ENCODE measurements around the gene CHCHD2.
A peak's percentile ranks its signal among the peaks of the same experiment; 100 is the strongest.
"Not testable (repeated sequence)": the region's sequence is repeated elsewhere in the genome, so short reads cannot be mapped to it uniquely, and the experiment has no call there.

Gene CHCHD2

GRCh38 chr7:56106108-56107073 is at the start of gene CHCHD2:
Gene CHCHD2 (minus strand): TSS chr7:56106476. CDS start chr7:56106413, 63 bp downstream.
- H3K4me3 ChIP-seq (ENCODE audit: low read depth, low read length), result peak within 1 kb of the TSS; percentile 98
- H3K9ac ChIP-seq (ENCODE audit: low read length), result peak within 1 kb of the TSS; percentile 95
- H3K27ac ChIP-seq (ENCODE audit: low read depth, low read length), result peak within 1 kb of the TSS; percentile 84; the same call in 1 of the 2 replicates

GRCh38 chr7:56131062-56131461 is 24.8 kb upstream of the CHCHD2 start:
- H3K4me3 ChIP-seq (ENCODE audit: low read depth, low read length); H3K27me3 ChIP-seq (ENCODE audit: control insufficient read depth, insufficient read depth, low read length); H3K27ac ChIP-seq (ENCODE audit: low read depth, low read length); H3K4me1 ChIP-seq (ENCODE audit: control insufficient read depth, insufficient read depth, low read length); H3K36me3 ChIP-seq (ENCODE audit: control insufficient read depth, insufficient read depth, low read length); H3K9ac ChIP-seq (ENCODE audit: low read length): not testable (repeated sequence)
- H3K9me3 ChIP-seq (ENCODE audit: control insufficient read depth, insufficient read depth, low read depth, low read length), result peaks cover 27% of the 10 kb centered on the region; the same call in 1 of the 2 replicates

More at GRCh38 chr7:56106108-56107073, at the start of gene CHCHD2:
- Histone ChIP-seq H3K9me3 (ENCODE audit: control insufficient read depth, insufficient read depth, low read depth, low read length) (peaks cover 6% of the 10 kb centered on the region; the same call in 1 of the 2 replicates), H3K4me1 (ENCODE audit: control insufficient read depth, insufficient read depth, low read length) (no peaks in the 10 kb centered on the region), H3K27me3 (ENCODE audit: control insufficient read depth, insufficient read depth, low read length) (no peaks in the 10 kb centered on the region), H3K36me3 (ENCODE audit: control insufficient read depth, insufficient read depth, low read length) (peaks cover 25% of the 10 kb centered on the region)

GRCh38 chr7:56127241-56127975 is 21.1 kb upstream of the CHCHD2 start:
- Histone ChIP-seq H3K27me3 (ENCODE audit: control insufficient read depth, insufficient read depth, low read length) (no peaks in the 10 kb centered on the region), H3K4me3 (ENCODE audit: low read depth, low read length) (no peak overlapping the region), H3K9ac (ENCODE audit: low read length) (no peak overlapping the region), H3K4me1 (ENCODE audit: control insufficient read depth, insufficient read depth, low read length) (no peaks in the 10 kb centered on the region), H3K27ac (ENCODE audit: low read depth, low read length) (no peak overlapping the region), H3K9me3 (ENCODE audit: control insufficient read depth, insufficient read depth, low read depth, low read length) (peaks cover 33% of the 10 kb centered on the region; the same call in 1 of the 2 replicates), H3K36me3 (ENCODE audit: control insufficient read depth, insufficient read depth, low read length) (no peaks in the 10 kb centered on the region)

- H3K4me1 ChIP-seq (ENCODE audit: control insufficient read depth, insufficient read depth, low read length), result no peaks in the 10 kb centered on the region
- peaks cover 40% of the 10 kb centered on the region; the same call in 1 of the 2 replicates for H3K9me3 ChIP-seq (ENCODE audit: control insufficient read depth, insufficient read depth, low read depth, low read length)
- no peak overlapping the region for H3K4me3 ChIP-seq (ENCODE audit: low read depth, low read length)
- H3K36me3 ChIP-seq (ENCODE audit: control insufficient read depth, insufficient read depth, low read length), result no peaks in the 10 kb centered on the region
- H3K27ac ChIP-seq (ENCODE audit: low read depth, low read length), result no peak overlapping the region
- no peak overlapping the region for H3K9ac ChIP-seq (ENCODE audit: low read length)
- H3K27me3 ChIP-seq (ENCODE audit: control insufficient read depth, insufficient read depth, low read length), result no peaks in the 10 kb centered on the region
Measured at GRCh38 chr7:56125831-56126230, 19.6 kb upstream of the CHCHD2 start.

GRCh38 chr7:56124981-56125380 is 18.7 kb upstream of the CHCHD2 start:
- Histone ChIP-seq H3K36me3 (ENCODE audit: control insufficient read depth, insufficient read depth, low read length) (no peaks in the 10 kb centered on the region), H3K27ac (ENCODE audit: low read depth, low read length) (no peak overlapping the region), H3K27me3 (ENCODE audit: control insufficient read depth, insufficient read depth, low read length) (no peaks in the 10 kb centered on the region), H3K9me3 (ENCODE audit: control insufficient read depth, insufficient read depth, low read depth, low read length) (peaks cover 42% of the 10 kb centered on the region; the same call in 1 of the 2 replicates), H3K4me3 (ENCODE audit: low read depth, low read length) (no peak overlapping the region), H3K4me1 (ENCODE audit: control insufficient read depth, insufficient read depth, low read length) (no peaks in the 10 kb centered on the region), H3K9ac (ENCODE audit: low read length) (no peak overlapping the region)

GRCh38 chr7:56121440-56121839 is 15.2 kb upstream of the CHCHD2 start:
- H3K9ac ChIP-seq (ENCODE audit: low read length), result no peak overlapping the region
- no peaks in the 10 kb centered on the region; the same call in 1 of the 2 replicates for H3K27me3 ChIP-seq (ENCODE audit: control insufficient read depth, insufficient read depth, low read length)
- peaks cover 59% of the 10 kb centered on the region; the same call in 1 of the 2 replicates for H3K9me3 ChIP-seq (ENCODE audit: control insufficient read depth, insufficient read depth, low read depth, low read length)
- H3K4me1 ChIP-seq (ENCODE audit: control insufficient read depth, insufficient read depth, low read length), result no peaks in the 10 kb centered on the region
- no peak overlapping the region for H3K27ac ChIP-seq (ENCODE audit: low read depth, low read length)
- no peak overlapping the region for H3K4me3 ChIP-seq (ENCODE audit: low read depth, low read length)
- H3K36me3 ChIP-seq (ENCODE audit: control insufficient read depth, insufficient read depth, low read length), result no peaks in the 10 kb centered on the region

- no peak within 1 kb of the TSS for H3K27ac ChIP-seq (ENCODE audit: low read depth, low read length)
- no peak within 1 kb of the TSS for H3K4me3 ChIP-seq (ENCODE audit: low read depth, low read length)
- no peaks in the 10 kb centered on the region; the same call in 1 of the 2 replicates for H3K27me3 ChIP-seq (ENCODE audit: control insufficient read depth, insufficient read depth, low read length)
- peaks cover 30% of the 10 kb centered on the region; the same call in 1 of the 2 replicates for H3K9me3 ChIP-seq (ENCODE audit: control insufficient read depth, insufficient read depth, low read depth, low read length)
- no peaks in the 10 kb centered on the region for H3K4me1 ChIP-seq (ENCODE audit: control insufficient read depth, insufficient read depth, low read length)
- no peak within 1 kb of the TSS for H3K9ac ChIP-seq (ENCODE audit: low read length)
- H3K36me3 ChIP-seq (ENCODE audit: control insufficient read depth, insufficient read depth, low read length), result no peaks in the 10 kb centered on the region
Measured at GRCh38 chr7:56115852-56116538, 9.7 kb upstream of the CHCHD2 start, which contains the start of gene NUPR2. Gene NUPR2 (minus strand): TSS chr7:56116417. CDS start chr7:56116314, 103 bp downstream.

GRCh38 chr7:56112244-56112643 is 6.0 kb upstream of the CHCHD2 start:
- peaks cover 20% of the 10 kb centered on the region; the same call in 1 of the 2 replicates for H3K9me3 ChIP-seq (ENCODE audit: control insufficient read depth, insufficient read depth, low read depth, low read length)
- not testable (repeated sequence) for H3K4me3 ChIP-seq (ENCODE audit: low read depth, low read length); H3K27ac ChIP-seq (ENCODE audit: low read depth, low read length); H3K27me3 ChIP-seq (ENCODE audit: control insufficient read depth, insufficient read depth, low read length); H3K4me1 ChIP-seq (ENCODE audit: control insufficient read depth, insufficient read depth, low read length); H3K36me3 ChIP-seq (ENCODE audit: control insufficient read depth, insufficient read depth, low read length); H3K9ac ChIP-seq (ENCODE audit: low read length)

- Histone ChIP-seq H3K9ac (ENCODE audit: low read length) (no peak overlapping the region), H3K27me3 (ENCODE audit: control insufficient read depth, insufficient read depth, low read length) (no peaks in the 10 kb centered on the region), H3K27ac (ENCODE audit: low read depth, low read length) (no peak overlapping the region), H3K4me3 (ENCODE audit: low read depth, low read length) (no peak overlapping the region), H3K9me3 (ENCODE audit: control insufficient read depth, insufficient read depth, low read depth, low read length) (peaks cover 6% of the 10 kb centered on the region; the same call in 1 of the 2 replicates), H3K36me3 (ENCODE audit: control insufficient read depth, insufficient read depth, low read length) (no peaks in the 10 kb centered on the region), H3K4me1 (ENCODE audit: control insufficient read depth, insufficient read depth, low read length) (no peaks in the 10 kb centered on the region)
Measured at GRCh38 chr7:56110611-56111010, 4.3 kb upstream of the CHCHD2 start.

GRCh38 chr7:56107954-56108258 is 1.6 kb upstream of the CHCHD2 start:
- no peaks in the 10 kb centered on the region for H3K4me1 ChIP-seq (ENCODE audit: control insufficient read depth, insufficient read depth, low read length)
- peaks cover 12% of the 10 kb centered on the region for H3K36me3 ChIP-seq (ENCODE audit: control insufficient read depth, insufficient read depth, low read length)
- no peaks in the 10 kb centered on the region for H3K27me3 ChIP-seq (ENCODE audit: control insufficient read depth, insufficient read depth, low read length)
- H3K4me3 ChIP-seq (ENCODE audit: low read depth, low read length), result no peak overlapping the region
- no peak overlapping the region for H3K9ac ChIP-seq (ENCODE audit: low read length)
- H3K9me3 ChIP-seq (ENCODE audit: control insufficient read depth, insufficient read depth, low read depth, low read length), result peaks cover 6% of the 10 kb centered on the region; the same call in 1 of the 2 replicates
- H3K27ac ChIP-seq (ENCODE audit: low read depth, low read length), result no peak overlapping the region

Data from HUES6 (cell line).